Stimulated activated effector memory CD8-positive, alpha-beta T cell treated with anti-CD3 and anti-CD28 coated beads, Interleukin-12 subunit alpha, Interleukin-12 subunit beta, amount 100 ng/mL, for 72 hours (primary cell): ENCODE data around the gene SLC7A6OS.

Source experiments
- ATAC-seq: fragments of 150-1000 bp; cut with Tn5 transposase; 2 replicates; pipeline ENCODE4 v1.10.0; 2021
- DNase-seq, 2 donors: peaks; one replicate each; pipeline ENCODE4 v3.0.0; 2021 to 2022; ENCODE audit warnings: low spot score in 2 of 2
- H3K27ac Mint-ChIP-seq: one replicate; pipeline ENCODE4 v1.8.0; 2022; ENCODE audit warnings: mild to moderate bottlenecking, mixed read lengths
- H3K36me3 Mint-ChIP-seq: one replicate; pipeline ENCODE4 v1.8.0; 2022; ENCODE audit warnings: mild to moderate bottlenecking, mixed read lengths
- H3K4me1 Mint-ChIP-seq: one replicate; pipeline ENCODE4 v1.8.0; 2022; ENCODE audit warnings: mixed read lengths
- H3K4me3 Mint-ChIP-seq: one replicate; pipeline ENCODE4 v1.8.0; 2022; ENCODE audit warnings: mild to moderate bottlenecking, mixed read lengths
- H3K9me3 Mint-ChIP-seq: one replicate; pipeline ENCODE4 v1.8.0; 2022; ENCODE audit warnings: mixed read lengths

The SLC7A6OS gene

GRCh38 chr16:68348639-68349445 lies 38.1 kb upstream of the SLC7A6OS start:
- H3K27ac Mint-ChIP-seq, result no peak overlapping the region
- H3K9me3 Mint-ChIP-seq, result no peaks in the 10 kb centered on the region
- H3K36me3 Mint-ChIP-seq, result peaks cover 79% of the 10 kb centered on the region
- H3K4me3 Mint-ChIP-seq, result no peak overlapping the region
- ATAC-seq (no peak), DNase-seq (no peak)
- H3K4me1 Mint-ChIP-seq, result peaks cover 26% of the 10 kb centered on the region

GRCh38 chr16:68347605-68348004 lies 36.9 kb upstream of the SLC7A6OS start:
- Mint-ChIP-seq H3K4me3 (no peak overlapping the region), H3K9me3 (no peaks in the 10 kb centered on the region), H3K36me3 (peaks cover 81% of the 10 kb centered on the region), H3K4me1 (peaks cover 26% of the 10 kb centered on the region), H3K27ac (no peak overlapping the region)
- no peak for DNase-seq
- no peak for ATAC-seq

GRCh38 chr16:68346892-68347480 lies 36.2 kb upstream of the SLC7A6OS start:
- Mint-ChIP-seq H3K36me3 (peaks cover 87% of the 10 kb centered on the region), H3K27ac (peak overlapping the region; percentile 54), H3K4me3 (no peak overlapping the region), H3K4me1 (peaks cover 26% of the 10 kb centered on the region), H3K9me3 (no peaks in the 10 kb centered on the region)
- ATAC-seq (no peak), DNase-seq (no peak)

GRCh38 chr16:68345958-68346635 lies 35.4 kb upstream of the SLC7A6OS start:
- Mint-ChIP-seq H3K9me3 (no peaks in the 10 kb centered on the region), H3K4me3 (no peak overlapping the region), H3K27ac (peak overlapping the region; percentile 54), H3K36me3 (peaks cover 96% of the 10 kb centered on the region), H3K4me1 (peaks cover 26% of the 10 kb centered on the region)
- DNase-seq (no peak), ATAC-seq (no peak)

GRCh38 chr16:68345351-68345810 lies 34.6 kb upstream of the SLC7A6OS start:
- Mint-ChIP-seq H3K27ac (no peak overlapping the region), H3K4me3 (no peak overlapping the region), H3K9me3 (no peaks in the 10 kb centered on the region), H3K4me1 (peaks cover 26% of the 10 kb centered on the region), H3K36me3 (peaks cover 98% of the 10 kb centered on the region)
- DNase-seq (no peak), ATAC-seq (peak; percentile 87)

- Mint-ChIP-seq H3K4me3 (no peak overlapping the region), H3K9me3 (no peaks in the 10 kb centered on the region), H3K4me1 (peaks cover 23% of the 10 kb centered on the region), H3K27ac (no peak overlapping the region), H3K36me3 (peaks cover 98% of the 10 kb centered on the region)
- DNase-seq, result no peak
- no peak for ATAC-seq
These were observed 33.5 kb upstream of the SLC7A6OS start for GRCh38 chr16:68344252-68344651.

GRCh38 chr16:68343137-68343536 lies 32.4 kb upstream of the SLC7A6OS start:
- peaks cover 21% of the 10 kb centered on the region for H3K4me1 Mint-ChIP-seq
- no peak for DNase-seq
- peak overlapping the region; percentile 26 for H3K27ac Mint-ChIP-seq
- ATAC-seq, result no peak
- H3K36me3 Mint-ChIP-seq, result peaks cover 92% of the 10 kb centered on the region
- H3K4me3 Mint-ChIP-seq, result no peak overlapping the region
- H3K9me3 Mint-ChIP-seq, result no peaks in the 10 kb centered on the region

- H3K27ac Mint-ChIP-seq, result no peak overlapping the region
- H3K4me3 Mint-ChIP-seq, result no peak overlapping the region
- DNase-seq (no peak), ATAC-seq (no peak)
- H3K36me3 Mint-ChIP-seq, result peaks cover 89% of the 10 kb centered on the region
- H3K4me1 Mint-ChIP-seq, result peaks cover 26% of the 10 kb centered on the region
- no peaks in the 10 kb centered on the region for H3K9me3 Mint-ChIP-seq
These were observed 31.9 kb upstream of the SLC7A6OS start for GRCh38 chr16:68342620-68343019.

- H3K36me3 Mint-ChIP-seq, result peaks cover 89% of the 10 kb centered on the region
- no peak overlapping the region for H3K4me3 Mint-ChIP-seq
- peaks cover 9% of the 10 kb centered on the region for H3K4me1 Mint-ChIP-seq
- ATAC-seq (no peak), DNase-seq (no peak)
- H3K9me3 Mint-ChIP-seq, result no peaks in the 10 kb centered on the region
- peak overlapping the region; percentile 68 for H3K27ac Mint-ChIP-seq
These were observed 28.5 kb upstream of the SLC7A6OS start for GRCh38 chr16:68339214-68339613.

- H3K36me3 Mint-ChIP-seq, result peaks cover 91% of the 10 kb centered on the region
- H3K4me1 Mint-ChIP-seq, result peaks cover 9% of the 10 kb centered on the region
- peak overlapping the region; percentile 58 for H3K27ac Mint-ChIP-seq
- H3K9me3 Mint-ChIP-seq, result no peaks in the 10 kb centered on the region
- no peak for ATAC-seq
- DNase-seq, result no peak
- H3K4me3 Mint-ChIP-seq, result no peak overlapping the region
These were observed 27.8 kb upstream of the SLC7A6OS start for GRCh38 chr16:68338326-68339119.

GRCh38 chr16:68335175-68335574 lies 24.4 kb upstream of the SLC7A6OS start:
- Mint-ChIP-seq H3K36me3 (peaks cover 88% of the 10 kb centered on the region), H3K27ac (peak overlapping the region; percentile 39), H3K4me1 (peaks cover 19% of the 10 kb centered on the region), H3K9me3 (no peaks in the 10 kb centered on the region), H3K4me3 (no peak overlapping the region)
- ATAC-seq (no peak), DNase-seq (no peak)

- Mint-ChIP-seq H3K4me1 (peaks cover 22% of the 10 kb centered on the region), H3K9me3 (no peaks in the 10 kb centered on the region), H3K36me3 (peaks cover 93% of the 10 kb centered on the region)
These were observed 21.8 kb upstream of the SLC7A6OS start for GRCh38 chr16:68332411-68333121.

GRCh38 chr16:68331879-68332410 lies 21.2 kb upstream of the SLC7A6OS start:
- Mint-ChIP-seq H3K4me3 (no peak overlapping the region), H3K4me1 (peaks cover 21% of the 10 kb centered on the region), H3K27ac (peak overlapping the region; percentile 15), H3K9me3 (no peaks in the 10 kb centered on the region), H3K36me3 (peaks cover 93% of the 10 kb centered on the region)
- no peak for ATAC-seq
- no peak for DNase-seq

More at GRCh38 chr16:68332411-68333121, 21.8 kb upstream of the SLC7A6OS start:
- DNase-seq (no peak), ATAC-seq (no peak)
- Mint-ChIP-seq H3K27ac (peak overlapping the region; percentile 15), H3K4me3 (no peak overlapping the region)

- ATAC-seq (no peak), DNase-seq (no peak)
- peaks cover 91% of the 10 kb centered on the region for H3K36me3 Mint-ChIP-seq
These were observed 18.2 kb upstream of the SLC7A6OS start for GRCh38 chr16:68328860-68329390.

More at GRCh38 chr16:68328860-68329390, 18.2 kb upstream of the SLC7A6OS start:
- no peak overlapping the region for H3K4me3 Mint-ChIP-seq
- H3K27ac Mint-ChIP-seq, result peak overlapping the region; percentile 40
- H3K9me3 Mint-ChIP-seq, result no peaks in the 10 kb centered on the region
- peaks cover 21% of the 10 kb centered on the region for H3K4me1 Mint-ChIP-seq
